Measurements from ENCODE around the gene GUCA1C. TPM values are rescaled to one million over a fixed set of nuclear protein-coding genes. Genes with fewer than 3 reads are reported as not detected.

The GUCA1C gene
- total RNA-seq, 1 experiment from 2014 or later = not detected

DNA sequence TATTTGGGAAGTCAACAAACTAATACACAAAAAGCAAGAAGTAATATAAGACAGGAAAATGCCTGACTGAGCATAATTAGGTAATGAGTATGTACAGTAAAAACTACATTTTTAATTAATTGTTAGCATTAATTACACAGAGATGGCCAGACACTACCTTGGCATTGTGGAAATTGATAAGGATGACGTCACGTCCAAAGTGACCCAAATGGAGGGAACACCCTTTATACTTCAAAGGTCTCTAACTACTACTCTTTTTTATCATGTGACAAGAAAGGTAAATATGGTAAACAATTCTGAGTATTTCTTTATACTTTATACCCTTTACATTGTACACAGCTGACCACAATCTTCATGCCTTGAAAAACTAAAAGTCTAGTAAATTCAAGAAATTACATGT lies 22.4 kb upstream of the GUCA1C start:
- no peak overlapping the region for H3K27ac Mint-ChIP-seq
- H3K9me3 Mint-ChIP-seq = no peaks in the 10 kb centered on the region
- no peaks in the 10 kb centered on the region for H3K27me3 Mint-ChIP-seq (ENCODE audit: low read depth)
- no peak for ATAC-seq
- H3K4me3 Mint-ChIP-seq = no peak overlapping the region
- ChIA-PET POLR2A (no interaction called here), CTCF (no interaction called here)
- DNase-seq (ENCODE audit: low spot score) = no peak
- no peaks in the 10 kb centered on the region for H3K4me1 Mint-ChIP-seq
- H3K36me3 Mint-ChIP-seq = no peaks in the 10 kb centered on the region
- TF ChIP-seq MYBL2 (CRISPR knock-in tag; IDR thresholded peaks at IDR 0.05) (no peak), MXD4 (CRISPR knock-in tag; IDR thresholded peaks at IDR 0.05; ENCODE audit: borderline replicate concordance) (no peak), OVOL2 (CRISPR knock-in tag; IDR thresholded peaks at IDR 0.05; ENCODE audit: borderline replicate concordance) (no peak), ZNF219 (CRISPR knock-in tag; IDR thresholded peaks at IDR 0.05; ENCODE audit: borderline replicate concordance) (no peak), SP1 (CRISPR knock-in tag; conservative IDR thresholded peaks at IDR 0.05) (no peak), EMX1 (CRISPR knock-in tag; IDR thresholded peaks at IDR 0.05) (no peak), NFATC4 (CRISPR knock-in tag; IDR thresholded peaks at IDR 0.05) (no peak), TCF7 (CRISPR knock-in tag; IDR thresholded peaks at IDR 0.05; ENCODE audit: low read depth) (no peak), ATF1 (CRISPR knock-in tag; IDR thresholded peaks at IDR 0.05) (no peak)
- TF ChIP-seq, protein P1, sequence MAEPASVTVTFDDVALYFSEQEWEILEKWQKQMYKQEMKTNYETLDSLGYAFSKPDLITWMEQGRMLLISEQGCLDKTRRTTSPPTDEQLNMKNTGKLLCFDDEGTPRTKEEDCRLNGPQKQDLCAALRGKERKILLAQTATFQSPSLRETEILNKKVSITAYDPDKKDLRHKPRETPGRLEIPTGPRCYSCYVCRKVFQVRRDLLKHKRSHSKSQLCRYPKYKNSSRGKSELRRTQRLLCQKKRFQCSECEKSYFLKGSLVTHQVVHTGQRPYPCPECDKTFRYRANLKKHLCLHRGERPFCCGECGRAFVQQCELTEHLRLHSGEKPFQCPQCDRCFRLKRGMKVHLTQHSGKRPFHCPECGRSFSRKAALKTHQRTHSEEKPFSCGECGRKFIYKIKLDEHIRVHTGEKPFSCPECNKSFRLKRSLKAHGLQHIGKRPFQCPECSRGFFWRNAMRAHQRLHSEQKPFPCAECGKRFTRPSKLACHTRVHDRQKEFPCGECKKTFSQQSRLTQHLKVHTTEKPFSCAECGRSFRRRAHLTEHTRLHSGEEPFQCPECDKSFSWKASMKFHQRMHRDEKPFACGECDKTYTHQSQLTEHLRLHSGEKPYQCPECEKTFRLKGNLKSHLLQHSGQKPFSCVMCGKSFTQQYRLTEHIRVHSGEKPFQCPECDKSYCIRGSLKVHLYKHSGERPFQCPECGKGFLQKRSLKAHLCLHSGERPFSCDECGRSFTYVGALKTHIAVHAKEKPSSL (CRISPR knock-in tag; conservative IDR thresholded peaks at IDR 0.05) = no peak
- TF ChIP-seq, protein P2, sequence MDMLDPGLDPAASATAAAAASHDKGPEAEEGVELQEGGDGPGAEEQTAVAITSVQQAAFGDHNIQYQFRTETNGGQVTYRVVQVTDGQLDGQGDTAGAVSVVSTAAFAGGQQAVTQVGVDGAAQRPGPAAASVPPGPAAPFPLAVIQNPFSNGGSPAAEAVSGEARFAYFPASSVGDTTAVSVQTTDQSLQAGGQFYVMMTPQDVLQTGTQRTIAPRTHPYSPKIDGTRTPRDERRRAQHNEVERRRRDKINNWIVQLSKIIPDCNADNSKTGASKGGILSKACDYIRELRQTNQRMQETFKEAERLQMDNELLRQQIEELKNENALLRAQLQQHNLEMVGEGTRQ (CRISPR knock-in tag; IDR thresholded peaks at IDR 0.05) = no peak
- TF ChIP-seq, protein P3, sequence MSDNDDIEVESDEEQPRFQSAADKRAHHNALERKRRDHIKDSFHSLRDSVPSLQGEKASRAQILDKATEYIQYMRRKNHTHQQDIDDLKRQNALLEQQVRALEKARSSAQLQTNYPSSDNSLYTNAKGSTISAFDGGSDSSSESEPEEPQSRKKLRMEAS (CRISPR knock-in tag; IDR thresholded peaks at IDR 0.05) = no peak

DNA sequence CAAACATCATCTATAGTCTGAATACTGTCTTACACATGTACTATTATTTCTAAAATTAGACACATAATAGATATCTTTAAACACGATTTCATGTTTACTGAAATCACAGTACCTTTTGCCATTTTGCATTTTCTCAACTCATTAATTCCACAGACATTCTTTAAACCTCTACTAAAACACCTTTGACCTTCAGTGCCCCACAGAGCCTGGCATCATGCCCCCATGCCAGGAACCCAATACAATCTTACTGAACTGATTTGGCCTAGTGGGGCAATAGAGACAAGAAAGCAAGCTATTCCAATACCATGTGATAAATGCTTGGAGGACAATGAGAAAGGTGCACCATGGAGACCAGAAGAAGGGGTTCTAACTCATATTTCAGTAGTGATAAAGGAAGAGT lies 19.3 kb upstream of the GUCA1C start:
- no peaks in the 10 kb centered on the region for H3K27me3 Mint-ChIP-seq (ENCODE audit: low read depth)
- ChIA-PET CTCF (no interaction called here), POLR2A (no interaction called here)
- no peak overlapping the region for H3K4me3 Mint-ChIP-seq
- ATAC-seq = no peak
- no peaks in the 10 kb centered on the region for H3K36me3 Mint-ChIP-seq
- no peaks in the 10 kb centered on the region for H3K9me3 Mint-ChIP-seq
- H3K27ac Mint-ChIP-seq = no peak overlapping the region
- 0 out of 2 replicates have a peak, but pooled peaks cover 3% of the 10 kb centered on the region for H3K4me1 Mint-ChIP-seq
- TF ChIP-seq FOXK1 (CRISPR knock-in tag; IDR thresholded peaks at IDR 0.05) (no peak), ATF1 (CRISPR knock-in tag; IDR thresholded peaks at IDR 0.05) (no peak), CBFB (CRISPR knock-in tag; IDR thresholded peaks at IDR 0.05; ENCODE audit: low read depth) (no peak), TCF7 (CRISPR knock-in tag; IDR thresholded peaks at IDR 0.05; ENCODE audit: low read depth) (no peak), FOXP1 (CRISPR knock-in tag; IDR thresholded peaks at IDR 0.05; ENCODE audit: borderline replicate concordance) (no peak), NR2C2 (CRISPR knock-in tag; IDR thresholded peaks at IDR 0.05) (no peak), JAZF1 (CRISPR knock-in tag; IDR thresholded peaks at IDR 0.05) (no peak)
- TF ChIP-seq, protein P4, sequence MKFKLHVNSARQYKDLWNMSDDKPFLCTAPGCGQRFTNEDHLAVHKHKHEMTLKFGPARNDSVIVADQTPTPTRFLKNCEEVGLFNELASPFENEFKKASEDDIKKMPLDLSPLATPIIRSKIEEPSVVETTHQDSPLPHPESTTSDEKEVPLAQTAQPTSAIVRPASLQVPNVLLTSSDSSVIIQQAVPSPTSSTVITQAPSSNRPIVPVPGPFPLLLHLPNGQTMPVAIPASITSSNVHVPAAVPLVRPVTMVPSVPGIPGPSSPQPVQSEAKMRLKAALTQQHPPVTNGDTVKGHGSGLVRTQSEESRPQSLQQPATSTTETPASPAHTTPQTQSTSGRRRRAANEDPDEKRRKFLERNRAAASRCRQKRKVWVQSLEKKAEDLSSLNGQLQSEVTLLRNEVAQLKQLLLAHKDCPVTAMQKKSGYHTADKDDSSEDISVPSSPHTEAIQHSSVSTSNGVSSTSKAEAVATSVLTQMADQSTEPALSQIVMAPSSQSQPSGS (CRISPR knock-in tag; IDR thresholded peaks at IDR 0.05; ENCODE audit: borderline replicate concordance, low read depth) = no peak
- no peak for DNase-seq (ENCODE audit: low spot score)

DNA sequence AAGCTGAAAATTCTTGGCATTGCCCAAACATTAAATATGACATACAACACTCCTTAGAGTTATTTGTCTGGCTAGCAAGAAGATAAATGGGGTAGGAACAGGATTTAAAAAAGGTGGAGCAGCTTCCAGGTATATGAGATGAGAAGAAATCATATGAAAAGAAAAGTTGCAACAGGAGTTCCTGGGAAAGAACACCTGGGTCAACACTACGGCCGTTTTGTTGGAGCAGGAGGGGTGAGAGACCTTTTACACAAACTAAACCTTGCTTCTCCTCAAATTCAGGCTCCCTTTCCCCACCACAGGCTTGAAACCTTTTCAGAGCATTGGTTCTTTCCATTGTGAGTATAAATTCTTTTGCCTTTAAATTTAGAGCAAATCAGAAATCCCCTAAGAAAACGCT lies 18.8 kb upstream of the GUCA1C start:
- ATAC-seq = no peak

More for the DNA sequence above, 18.8 kb upstream of the GUCA1C start:
- CTCF ChIA-PET = no interaction called here
- POLR2A ChIA-PET = no interaction called here
- Mint-ChIP-seq H3K4me3 (no peak overlapping the region), H3K4me1 (0 out of 2 replicates have a peak, but pooled peaks cover 3% of the 10 kb centered on the region), H3K27me3 (ENCODE audit: low read depth) (no peaks in the 10 kb centered on the region), H3K27ac (no peak overlapping the region), H3K36me3 (no peaks in the 10 kb centered on the region), H3K9me3 (no peaks in the 10 kb centered on the region)
- TF ChIP-seq, protein P2 (CRISPR knock-in tag; IDR thresholded peaks at IDR 0.05) = no peak
- TF ChIP-seq ZNF138 (CRISPR knock-in tag; conservative IDR thresholded peaks at IDR 0.05) = no peak
- no peak for TF ChIP-seq ATF1 (CRISPR knock-in tag; IDR thresholded peaks at IDR 0.05)
- no peak for TF ChIP-seq GTF2I (CRISPR knock-in tag; conservative IDR thresholded peaks at IDR 0.05)
- TF ChIP-seq, protein P1 (CRISPR knock-in tag; conservative IDR thresholded peaks at IDR 0.05) = no peak
- no peak for TF ChIP-seq CBFB (CRISPR knock-in tag; IDR thresholded peaks at IDR 0.05; ENCODE audit: low read depth)
- DNase-seq (ENCODE audit: low spot score) = no peak

All from WTC11 (cell line).